ES-I3 (cell line): ENCODE measurements around the gene HIPK2.

ENCODE experiments used
- H3K36me3 ChIP-seq: 2 replicates; pipeline ENCODE4 v1.6.1; 2013; ENCODE audit warnings: mild to moderate bottlenecking, low read length, control low read depth, moderate library complexity; ENCODE audit not compliant: insufficient read depth
- H3K4me1 ChIP-seq: 2 replicates; pipeline ENCODE4 v1.6.1; 2013; ENCODE audit warnings: mild to moderate bottlenecking, control low read depth, low read length; ENCODE audit not compliant: insufficient read depth
- H3K9ac ChIP-seq: 2 replicates; pipeline ENCODE4 v1.6.1; 2013; ENCODE audit warnings: low read depth, mild to moderate bottlenecking, low read length, moderate library complexity
- H3K9me3 ChIP-seq: 2 replicates; pipeline ENCODE4 v1.6.1; 2013; ENCODE audit warnings: mild to moderate bottlenecking, low read length, moderate library complexity; ENCODE audit not compliant: control insufficient read depth, insufficient read depth

HIPK2 gene

GRCh38 chr7:139752148-139752547 is 25.6 kb downstream of the HIPK2 start:
- no peak overlapping the region for H3K9ac ChIP-seq
- H3K4me1 ChIP-seq, result no peaks in the 10 kb centered on the region
- H3K36me3 ChIP-seq, result no peaks in the 10 kb centered on the region
- H3K9me3 ChIP-seq, result no peaks in the 10 kb centered on the region

GRCh38 chr7:139750459-139751095 is 27.2 kb downstream of the HIPK2 start:
- H3K4me1 ChIP-seq, result peaks cover 3% of the 10 kb centered on the region; the same call in 1 of the 2 replicates
- no peak overlapping the region for H3K9ac ChIP-seq
- no peaks in the 10 kb centered on the region for H3K36me3 ChIP-seq
- H3K9me3 ChIP-seq, result no peaks in the 10 kb centered on the region

- Histone ChIP-seq H3K9me3 (no peaks in the 10 kb centered on the region), H3K36me3 (no peaks in the 10 kb centered on the region), H3K4me1 (peaks cover 7% of the 10 kb centered on the region), H3K9ac (no peak overlapping the region)
Observed at GRCh38 chr7:139749545-139749944, 28.3 kb downstream of the HIPK2 start.

GRCh38 chr7:139748941-139749340 is 28.9 kb downstream of the HIPK2 start:
- H3K36me3 ChIP-seq, result no peaks in the 10 kb centered on the region
- no peak overlapping the region for H3K9ac ChIP-seq
- H3K4me1 ChIP-seq, result peaks cover 7% of the 10 kb centered on the region
- H3K9me3 ChIP-seq, result no peaks in the 10 kb centered on the region

- Histone ChIP-seq H3K36me3 (no peaks in the 10 kb centered on the region), H3K4me1 (peaks cover 7% of the 10 kb centered on the region)
Observed at GRCh38 chr7:139748373-139748765, 29.4 kb downstream of the HIPK2 start.

GRCh38 chr7:139747662-139748372 is 30.0 kb downstream of the HIPK2 start:
- H3K9me3 ChIP-seq, result no peaks in the 10 kb centered on the region

More at GRCh38 chr7:139748373-139748765, 29.4 kb downstream of the HIPK2 start:
- no peak overlapping the region for H3K9ac ChIP-seq
- no peaks in the 10 kb centered on the region for H3K9me3 ChIP-seq

GRCh38 chr7:139746652-139747051 is 31.1 kb downstream of the HIPK2 start:
- H3K36me3 ChIP-seq, result no peaks in the 10 kb centered on the region
- no peak overlapping the region for H3K9ac ChIP-seq
- no peaks in the 10 kb centered on the region for H3K9me3 ChIP-seq
- H3K4me1 ChIP-seq, result peaks cover 7% of the 10 kb centered on the region

More at GRCh38 chr7:139747662-139748372, 30.0 kb downstream of the HIPK2 start:
- Histone ChIP-seq H3K36me3 (no peaks in the 10 kb centered on the region), H3K9ac (no peak overlapping the region), H3K4me1 (peaks cover 7% of the 10 kb centered on the region)

- H3K36me3 ChIP-seq, result no peaks in the 10 kb centered on the region
- H3K9ac ChIP-seq, result no peak overlapping the region
- H3K9me3 ChIP-seq, result no peaks in the 10 kb centered on the region
- H3K4me1 ChIP-seq, result peaks cover 7% of the 10 kb centered on the region
Observed at GRCh38 chr7:139745678-139746143, 32.1 kb downstream of the HIPK2 start.

GRCh38 chr7:139744768-139745677 is 32.8 kb downstream of the HIPK2 start:
- no peaks in the 10 kb centered on the region for H3K9me3 ChIP-seq
- H3K4me1 ChIP-seq, result peaks cover 7% of the 10 kb centered on the region
- H3K36me3 ChIP-seq, result no peaks in the 10 kb centered on the region
- no peak overlapping the region for H3K9ac ChIP-seq

GRCh38 chr7:139743967-139744767 is 33.6 kb downstream of the HIPK2 start:
- H3K9ac ChIP-seq, result no peak overlapping the region
- H3K4me1 ChIP-seq, result peaks cover 7% of the 10 kb centered on the region
- no peaks in the 10 kb centered on the region for H3K9me3 ChIP-seq
- H3K36me3 ChIP-seq, result no peaks in the 10 kb centered on the region

GRCh38 chr7:139743267-139743966 is 34.4 kb downstream of the HIPK2 start:
- no peak overlapping the region for H3K9ac ChIP-seq
- peaks cover 7% of the 10 kb centered on the region for H3K4me1 ChIP-seq
- H3K36me3 ChIP-seq, result no peaks in the 10 kb centered on the region
- no peaks in the 10 kb centered on the region for H3K9me3 ChIP-seq

- peaks cover 7% of the 10 kb centered on the region for H3K4me1 ChIP-seq
- H3K36me3 ChIP-seq, result no peaks in the 10 kb centered on the region
- H3K9ac ChIP-seq, result no peak overlapping the region
- no peaks in the 10 kb centered on the region for H3K9me3 ChIP-seq
Observed at GRCh38 chr7:139741789-139742344, 35.9 kb downstream of the HIPK2 start.

GRCh38 chr7:139741239-139741638 is 36.6 kb downstream of the HIPK2 start:
- Histone ChIP-seq H3K9me3 (no peaks in the 10 kb centered on the region), H3K36me3 (no peaks in the 10 kb centered on the region), H3K4me1 (peaks cover 7% of the 10 kb centered on the region), H3K9ac (no peak overlapping the region)
